GM18502 (cell line): Measurements from ENCODE around the gene KIF14.
"Not testable (repeated sequence)": the region's sequence is repeated elsewhere in the genome, so short reads cannot be mapped to it uniquely, and the experiment has no call there.

ENCODE experiments used
- ATAC-seq: cut with Tn5 transposase; IDR thresholded peaks from one replicate; pipeline ENCODE4 v1.9.1; 2021; ENCODE audit warnings: mild to moderate bottlenecking; ENCODE audit not compliant: unreplicated experiment, poor library complexity

KIF14 gene

DNA sequence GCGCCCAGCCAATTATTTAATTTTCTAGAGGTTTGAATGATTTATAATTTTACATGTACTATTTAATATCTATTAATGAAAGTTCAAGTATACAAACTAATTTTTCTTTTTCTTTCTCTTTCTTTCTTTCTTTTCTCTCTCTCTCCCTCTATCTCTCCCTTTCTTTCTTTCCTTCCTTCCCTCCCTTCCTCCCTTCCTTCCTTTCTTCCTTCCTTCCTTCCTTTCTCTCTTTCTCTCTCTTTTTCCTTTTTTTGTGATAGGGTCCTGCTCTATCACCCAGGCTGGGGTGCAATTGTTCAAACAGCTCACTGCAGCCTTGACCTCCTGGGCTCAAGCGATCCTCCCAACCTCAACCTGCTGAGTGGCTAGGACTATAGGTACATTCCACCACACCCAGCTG lies 16.1 kb upstream of the KIF14 start:
- no peak for ATAC-seq

DNA sequence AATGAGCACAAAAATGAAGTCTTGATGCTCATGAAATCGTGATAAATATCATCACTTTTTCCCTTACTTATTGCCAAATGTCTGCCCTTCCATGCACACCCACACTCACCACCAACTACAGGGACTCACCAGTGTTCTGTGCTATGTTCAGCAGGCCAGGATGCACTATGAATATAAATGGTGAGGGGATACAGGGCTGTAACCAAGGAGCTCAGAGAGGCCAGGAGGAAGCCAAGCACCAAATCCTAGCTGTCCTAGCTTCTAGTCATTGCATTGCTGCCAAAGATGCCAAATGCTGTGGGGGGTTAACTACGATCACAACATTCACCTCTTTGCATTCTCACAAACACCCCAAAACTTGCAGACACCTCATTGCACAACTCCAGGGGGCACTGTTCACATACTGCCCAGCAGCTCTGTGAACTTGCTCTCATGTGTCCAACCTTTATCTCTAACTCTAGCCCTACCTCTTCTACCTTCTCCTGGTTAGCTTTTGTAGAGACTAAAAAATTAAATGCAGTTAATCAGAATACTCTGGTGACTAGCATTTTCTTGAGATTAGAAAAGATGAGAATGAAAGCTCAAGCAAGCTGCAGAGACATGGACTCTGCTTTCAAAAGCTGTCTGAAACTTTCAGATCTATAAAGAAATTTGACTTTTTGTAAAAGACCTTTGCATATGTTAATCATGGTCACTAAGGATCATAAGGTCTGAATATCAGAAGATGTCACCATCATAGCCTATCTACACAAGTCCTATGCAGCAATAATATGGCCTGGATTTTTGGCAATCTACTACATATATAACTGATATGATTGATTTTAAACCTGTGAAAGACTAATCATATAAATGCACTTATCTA lies 13.9 kb upstream of the KIF14 start:
- no peak for ATAC-seq

DNA sequence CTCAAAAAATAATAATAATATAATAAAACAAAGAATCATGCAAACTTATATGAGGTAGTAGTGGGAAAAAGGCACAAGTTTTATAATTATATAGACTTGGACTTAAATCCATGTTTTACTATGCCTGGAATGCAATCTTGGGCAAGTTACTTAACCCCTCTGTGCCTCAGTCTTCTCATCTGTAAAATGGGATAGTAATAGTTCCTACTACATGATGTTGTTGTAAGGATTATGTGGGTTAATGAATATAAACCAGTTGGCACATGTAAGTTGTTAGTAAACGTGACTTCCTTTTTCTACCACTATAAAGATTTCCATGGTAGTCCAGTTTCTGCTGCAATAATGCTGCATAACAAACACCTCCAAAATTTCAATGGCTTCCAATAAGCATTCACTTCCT lies 10.8 kb upstream of the KIF14 start:
- no peak for ATAC-seq

DNA sequence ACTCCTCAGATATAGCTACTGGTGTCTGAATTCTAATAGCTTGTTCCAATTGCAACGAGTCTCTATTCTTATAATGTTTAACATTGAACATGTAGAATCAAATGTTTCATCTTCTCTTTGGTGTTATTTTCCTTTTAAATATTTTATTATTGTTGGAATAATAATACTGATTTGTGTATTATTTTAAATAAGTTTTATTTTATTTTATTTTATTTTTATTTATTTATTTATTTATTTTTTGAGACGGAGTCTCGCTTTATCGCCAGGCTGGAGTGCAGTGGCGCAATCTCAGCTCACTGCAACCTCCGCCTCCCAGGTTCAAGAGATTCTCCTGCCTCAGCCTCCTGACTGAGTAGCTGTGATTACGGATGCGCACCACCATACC lies 10.0 kb upstream of the KIF14 start:
- ATAC-seq: not testable (repeated sequence)

DNA sequence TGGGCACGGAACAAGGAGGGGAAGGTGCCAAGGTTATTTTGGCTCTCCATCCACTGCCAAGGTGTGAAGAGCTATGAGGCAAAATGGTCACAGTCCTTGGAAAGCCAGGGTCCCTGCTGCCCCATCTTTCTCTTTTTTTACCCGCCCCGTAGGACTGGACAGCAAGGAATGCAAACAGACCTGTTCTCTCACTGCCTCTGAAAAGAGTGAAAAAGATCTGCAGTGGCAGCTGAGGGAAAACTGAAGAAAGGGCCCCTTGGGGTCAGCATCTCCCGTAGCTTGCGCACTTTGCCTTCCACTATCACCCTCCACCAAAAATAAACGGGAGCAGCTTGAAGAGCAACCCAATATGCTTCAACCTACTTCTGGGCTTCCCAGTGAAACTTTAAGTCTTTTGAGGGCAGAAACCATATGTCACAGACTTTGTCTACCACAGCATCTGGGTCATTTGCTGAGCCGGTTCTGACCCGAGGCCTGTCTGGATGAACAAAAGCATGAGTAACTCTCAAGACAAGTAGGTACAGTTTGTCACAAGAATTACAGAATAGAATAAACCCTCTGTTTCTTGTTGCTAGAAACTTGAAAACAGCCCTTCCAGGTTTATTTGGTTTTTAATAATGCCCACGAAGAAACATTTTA lies 9.4 kb upstream of the KIF14 start:
- no peak for ATAC-seq

DNA sequence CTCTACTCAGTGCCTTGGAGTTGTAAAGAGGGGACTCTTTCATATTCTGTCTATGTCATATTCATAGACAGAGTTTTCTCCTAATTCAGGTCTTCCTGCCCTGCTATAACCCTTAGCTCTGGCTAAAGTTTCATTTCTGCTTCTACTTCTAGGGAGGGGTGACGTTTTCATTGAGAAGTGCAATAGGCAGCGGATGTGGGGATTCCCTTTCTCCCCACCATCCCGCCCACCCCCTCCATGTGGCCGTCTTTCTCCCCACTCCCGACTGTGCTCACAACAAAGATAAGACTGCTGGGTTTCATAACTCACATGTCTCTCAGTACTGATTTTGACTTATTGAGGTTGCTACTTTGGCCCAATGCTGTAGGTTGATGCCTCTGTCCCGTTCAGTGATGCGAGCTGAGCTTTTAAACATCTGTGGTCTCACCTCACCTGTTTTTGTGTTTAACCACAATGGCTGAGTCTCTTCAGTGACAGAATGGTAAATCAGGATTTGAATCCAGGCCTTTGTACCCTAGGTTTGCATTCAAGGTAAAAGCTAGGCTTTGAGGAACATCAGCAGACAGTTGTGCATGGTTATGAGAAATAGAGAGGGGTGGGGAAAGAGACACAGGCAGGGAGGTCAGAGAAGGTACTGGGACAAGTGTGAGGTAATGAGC lies 7.8 kb upstream of the KIF14 start:
- peak; percentile 76 for ATAC-seq

DNA sequence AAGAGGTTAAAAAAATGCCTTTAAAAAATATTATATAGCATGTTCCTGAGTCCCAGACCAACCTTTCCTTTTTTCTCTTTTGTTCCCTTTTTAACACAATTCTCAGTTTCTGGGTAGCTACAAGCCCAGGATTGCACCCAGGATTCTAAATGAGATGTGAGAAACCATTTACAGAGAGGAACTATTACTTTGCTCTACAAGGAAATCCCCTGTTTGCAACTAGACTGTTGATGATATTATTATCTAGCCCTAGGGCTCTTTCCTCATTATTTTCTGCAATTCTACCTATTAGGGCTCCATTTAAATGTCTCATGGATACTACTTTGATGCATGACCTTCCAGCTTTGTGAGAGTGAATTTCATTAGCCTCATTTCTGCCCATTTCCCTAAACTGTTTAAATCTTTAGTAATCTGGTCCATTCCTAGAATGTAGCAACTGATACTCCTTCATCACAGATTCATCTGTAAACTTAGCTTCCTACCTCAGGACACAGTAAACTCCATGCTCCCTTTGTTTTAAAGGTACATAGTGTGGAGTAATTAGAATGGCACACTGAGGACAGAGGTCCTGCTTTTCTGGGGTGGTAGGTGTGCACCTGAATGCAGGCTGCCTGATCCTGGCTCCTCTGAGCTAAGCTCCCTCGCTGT lies 7.1 kb upstream of the KIF14 start:
- ATAC-seq: peak; percentile 20

DNA sequence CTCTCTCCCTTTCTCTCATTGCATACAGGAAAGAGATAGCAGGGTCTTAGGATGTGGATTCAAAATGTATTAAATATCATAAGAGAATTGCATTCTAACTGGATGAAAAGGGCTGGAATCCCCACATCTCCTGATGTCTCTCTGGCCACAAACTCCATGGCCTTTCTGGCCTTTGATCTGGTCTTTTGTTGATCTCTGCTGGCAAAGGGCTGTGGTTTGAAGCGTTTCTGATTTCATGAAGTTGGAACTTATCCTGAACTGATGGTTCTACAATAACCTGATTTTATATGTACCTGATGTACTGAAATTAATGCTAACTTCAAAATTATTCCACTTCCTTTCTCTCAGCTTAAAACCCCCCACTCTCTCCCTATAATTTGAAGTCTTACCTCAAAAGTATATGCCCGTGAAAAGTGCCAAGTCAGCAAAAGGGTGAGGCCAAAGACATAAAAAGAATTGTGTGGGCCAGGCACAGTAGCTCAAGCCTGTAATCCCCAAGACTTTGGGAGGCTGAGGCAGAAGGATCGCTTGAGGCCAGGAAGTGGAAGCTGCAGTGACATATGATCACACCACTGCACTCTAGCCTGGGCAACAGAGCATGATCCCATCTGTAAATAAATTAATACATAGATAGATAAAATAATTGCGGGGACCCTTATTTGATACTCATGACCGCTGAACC lies 6.4 kb upstream of the KIF14 start:
- ATAC-seq: no peak

DNA sequence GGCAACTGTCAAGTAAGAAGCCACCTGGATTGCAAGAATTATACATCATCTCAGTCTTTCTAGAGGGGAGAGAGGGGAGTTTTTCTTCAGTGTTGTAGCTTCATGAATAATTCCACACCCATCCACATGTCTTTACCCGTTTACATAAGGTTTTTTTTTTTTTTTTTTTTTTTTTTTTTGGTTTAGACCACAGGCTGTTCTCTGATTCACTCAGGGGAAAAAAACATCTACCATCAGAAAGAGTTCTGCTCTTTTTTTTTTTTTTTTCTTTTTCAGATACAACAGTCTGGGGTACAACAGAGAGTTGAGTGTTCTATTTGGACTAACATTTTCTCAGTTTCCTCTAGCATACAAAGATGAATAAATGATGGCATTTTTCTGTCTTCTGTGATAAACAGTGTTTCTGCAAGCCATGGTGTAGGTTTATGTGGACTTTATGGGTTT lies 4.9 kb upstream of the KIF14 start:
- ATAC-seq: peak; percentile 30

DNA sequence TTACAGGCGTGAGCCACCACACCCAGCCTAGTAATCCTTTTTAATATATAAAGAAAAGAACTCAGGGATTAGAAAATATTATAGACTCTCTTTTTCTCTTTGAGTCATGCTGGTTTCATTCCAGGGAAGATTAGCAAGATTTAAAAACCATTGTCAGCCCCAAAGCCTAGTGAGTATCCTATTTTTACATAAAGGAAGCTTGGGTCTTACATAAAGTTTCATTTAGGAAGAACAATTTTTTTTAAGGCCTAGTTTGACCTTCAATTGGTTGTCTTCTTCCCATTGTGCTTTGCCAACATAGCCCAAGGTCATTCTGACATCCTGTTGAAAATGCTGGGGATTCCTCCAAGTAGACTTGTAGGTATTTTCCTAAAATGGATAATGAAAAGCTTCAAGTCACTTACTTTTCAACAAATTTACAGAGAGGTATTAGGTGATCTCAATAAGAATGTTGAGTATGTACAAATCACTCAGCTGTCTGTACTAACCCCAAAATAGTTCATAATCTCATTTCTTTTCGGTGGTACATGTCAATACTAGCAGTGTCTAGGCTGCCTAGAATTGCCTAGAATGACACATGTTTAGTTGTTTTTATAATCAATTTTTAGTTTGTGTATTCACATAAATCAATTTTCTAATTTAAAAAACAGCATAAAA lies 4.3 kb upstream of the KIF14 start:
- no peak for ATAC-seq

DNA sequence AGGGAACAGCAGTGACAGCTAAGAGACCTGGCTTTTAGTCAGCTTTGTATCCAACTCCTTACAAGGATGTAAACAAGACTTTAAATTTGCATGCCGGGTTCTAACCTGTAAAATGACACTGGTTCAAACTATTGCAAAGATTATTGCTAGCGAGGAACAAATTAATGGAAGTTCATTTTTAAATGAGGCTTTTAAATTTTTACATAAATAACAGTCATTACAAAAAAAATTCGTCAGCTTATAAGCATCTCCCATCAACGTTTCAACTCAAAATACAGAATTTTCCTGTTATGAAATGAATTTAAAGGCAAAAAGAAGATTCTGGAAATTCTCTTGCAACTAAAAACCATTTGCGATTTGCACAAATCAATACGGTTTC lies 668 bp downstream of the KIF14 start:
- ATAC-seq: no peak

DNA sequence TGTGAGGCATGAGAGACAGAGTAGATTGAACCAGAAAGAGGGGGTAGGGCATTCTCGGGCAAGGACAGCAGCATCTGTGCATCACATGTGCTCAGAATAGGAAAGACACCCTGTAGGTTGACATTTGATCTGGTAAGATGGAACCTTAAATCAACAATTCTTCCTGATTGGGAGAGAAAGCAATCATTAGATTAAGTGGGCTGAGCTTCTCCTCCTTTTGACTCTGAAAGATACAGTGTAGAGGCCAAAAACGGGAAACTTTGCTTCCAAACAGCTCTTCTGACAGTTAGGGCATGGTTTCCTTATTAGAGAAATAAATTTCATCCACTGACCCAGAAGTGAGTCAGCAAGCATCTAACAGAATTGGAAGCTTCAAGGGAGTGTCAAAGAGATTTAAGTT lies 9.7 kb downstream of the KIF14 start:
- no peak for ATAC-seq

DNA sequence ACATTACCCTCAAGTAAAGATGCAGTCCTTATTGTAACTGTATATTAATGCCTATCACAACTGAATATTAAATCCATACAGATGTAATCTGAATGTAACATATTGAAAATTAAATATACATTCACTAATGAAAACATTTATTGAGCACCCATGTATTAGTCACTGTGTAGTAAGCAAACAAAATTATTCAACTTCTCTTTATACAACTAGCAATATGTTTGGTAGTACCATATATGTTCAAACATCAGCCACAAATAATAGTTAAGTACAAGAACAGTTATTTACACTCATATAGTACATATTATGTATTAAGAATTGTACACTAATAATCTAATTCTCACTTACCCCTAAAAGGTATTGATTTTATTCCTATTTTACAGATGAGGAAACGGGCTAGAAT lies 17.9 kb downstream of the KIF14 start:
- ATAC-seq: no peak

DNA sequence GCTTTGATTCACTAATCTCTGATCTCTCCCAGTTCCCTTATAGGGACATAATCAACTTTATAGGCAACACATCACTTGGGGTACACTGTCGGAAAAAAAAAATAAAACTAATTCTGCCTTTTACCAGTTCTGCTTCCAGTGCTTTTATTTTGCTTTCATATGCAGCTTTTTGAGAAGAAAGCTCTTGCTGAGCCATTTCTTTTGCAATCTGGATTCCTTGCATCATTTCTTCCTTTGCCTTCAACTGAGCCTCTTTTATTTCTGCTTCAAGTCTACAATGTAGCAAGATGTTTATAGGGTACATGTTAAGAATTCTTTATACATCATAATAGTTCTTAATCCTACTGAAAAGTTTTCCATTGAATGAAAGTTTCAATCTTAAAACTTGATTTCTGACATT lies 30.6 kb downstream of the KIF14 start:
- ATAC-seq: no peak

DNA sequence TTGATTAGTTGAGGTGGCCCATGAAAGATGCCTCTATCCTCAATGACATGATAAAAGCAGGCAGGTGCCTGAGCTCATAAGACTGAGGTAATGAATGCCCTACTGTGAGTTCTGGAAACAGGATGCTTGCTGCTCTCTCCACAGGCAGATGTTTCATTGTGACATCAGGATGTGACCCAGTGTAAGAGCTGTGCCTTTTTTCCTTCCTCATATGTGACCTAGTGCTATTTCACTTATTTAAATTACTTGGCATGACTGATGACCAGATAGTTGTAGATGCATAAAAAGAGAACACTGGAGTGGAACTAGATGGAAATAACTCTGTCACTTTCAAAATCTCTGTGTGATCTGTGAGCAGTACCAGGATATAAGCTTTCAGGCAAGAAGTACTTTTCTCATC lies 31.9 kb downstream of the KIF14 start:
- peak; percentile 64 for ATAC-seq

DNA sequence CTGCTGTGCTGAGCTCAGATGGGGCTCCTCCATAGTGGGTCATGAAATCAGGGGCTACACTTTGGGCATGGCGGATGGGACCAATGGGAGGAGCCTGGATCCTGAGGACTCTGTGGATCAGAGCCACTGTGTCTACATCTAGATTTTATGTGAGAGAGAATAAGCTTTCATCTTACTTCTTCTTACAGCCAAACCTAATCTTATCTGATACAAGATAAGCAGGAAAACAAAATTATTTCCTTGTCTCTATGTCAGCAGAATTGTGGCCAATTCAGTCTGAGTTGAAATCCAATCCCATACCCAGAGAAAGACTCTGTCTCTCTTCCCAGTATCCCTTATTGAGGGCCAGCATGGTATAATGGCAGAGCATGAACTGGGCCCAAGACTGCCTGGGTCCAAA lies 56.2 kb downstream of the KIF14 start:
- ATAC-seq: no peak

DNA sequence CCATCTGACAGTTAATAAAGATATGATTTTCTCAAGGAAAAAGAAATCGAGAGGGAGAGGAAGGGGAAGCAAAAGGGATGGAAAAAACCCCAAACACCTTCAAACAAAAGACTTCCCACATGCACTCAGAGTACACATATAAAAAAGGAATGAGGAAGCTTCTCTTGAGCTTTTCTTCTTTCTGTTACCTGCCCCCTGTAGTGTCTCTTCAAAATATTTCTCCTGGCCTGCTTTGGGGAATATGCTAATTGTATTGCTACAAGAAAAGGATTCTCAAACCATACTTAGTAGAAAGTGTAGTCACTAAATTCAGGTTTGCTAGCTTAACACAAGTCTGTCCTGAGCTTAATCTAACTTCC lies 58.7 kb downstream of the KIF14 start:
- ATAC-seq: peak; percentile 38

DNA sequence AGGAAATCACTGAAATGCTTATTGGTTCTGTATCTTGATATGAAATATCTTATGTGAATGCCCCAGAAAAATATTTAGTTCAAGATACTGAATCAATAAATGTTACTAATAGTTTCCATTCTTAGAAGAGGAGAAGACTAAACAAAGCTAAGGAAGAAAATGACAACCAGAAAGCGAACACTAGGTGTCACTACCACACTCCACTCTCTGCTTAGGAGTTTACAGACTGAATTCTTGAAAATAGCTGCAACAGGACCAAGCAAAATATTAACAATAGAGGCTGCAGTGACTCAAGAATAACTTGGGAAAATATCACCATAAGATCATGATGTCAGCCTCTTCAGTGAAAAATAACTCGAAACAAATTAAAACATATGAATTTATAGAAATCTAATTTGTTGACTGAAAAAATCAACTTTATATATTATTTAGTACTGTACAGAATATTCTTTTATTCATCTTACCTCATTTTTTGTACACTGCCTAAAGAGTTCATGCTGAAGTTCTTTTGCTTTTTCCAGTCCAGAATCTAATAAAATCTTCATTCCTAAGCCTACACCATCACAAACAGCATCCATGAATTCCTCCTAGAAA lies 61.6 kb downstream of the KIF14 start:
- no peak for ATAC-seq

DNA sequence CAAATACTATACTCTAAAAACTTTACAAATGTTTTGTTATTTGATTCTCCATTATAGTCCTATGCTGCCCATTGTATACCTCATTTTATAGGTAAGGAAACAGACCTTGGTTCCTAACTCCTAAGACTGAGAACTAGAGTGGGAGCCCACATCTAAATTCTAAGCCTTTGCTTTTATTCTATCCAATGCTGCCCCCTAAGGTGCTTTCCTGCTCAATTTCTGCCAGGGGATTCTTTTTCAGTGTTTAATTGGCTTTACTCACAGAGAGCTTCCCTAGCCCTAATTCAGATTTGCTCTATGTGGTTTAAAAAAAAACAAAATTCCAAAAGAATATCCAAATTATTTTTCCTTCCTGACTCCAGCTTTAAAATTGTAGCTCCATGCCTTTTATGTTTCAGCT lies 64.5 kb downstream of the KIF14 start:
- ATAC-seq: no peak

DNA sequence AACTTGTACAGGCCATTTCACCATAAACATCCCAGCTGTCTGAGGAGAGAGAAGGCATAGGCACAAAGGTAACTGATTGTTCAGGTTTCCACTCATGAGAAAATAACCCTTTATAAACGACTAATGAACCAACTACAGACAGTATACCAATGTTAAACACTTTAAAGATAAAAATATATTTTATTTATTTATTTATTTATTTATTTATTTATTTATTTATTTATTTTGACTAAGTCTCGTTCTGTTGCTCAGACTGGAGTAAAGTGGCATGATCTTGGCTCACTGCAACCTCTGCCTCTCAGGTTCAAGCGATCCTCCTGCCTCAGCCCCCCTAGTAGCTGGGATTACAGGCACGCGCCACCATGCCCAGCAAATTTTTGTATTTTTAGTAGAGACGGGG lies 67.8 kb downstream of the KIF14 start:
- ATAC-seq: not testable (repeated sequence)
